Measurements from ENCODE around the gene CFH. TPM values are rescaled to one million over a fixed set of nuclear protein-coding genes. Genes with fewer than 3 reads are reported as not detected.

The CFH gene
- total RNA-seq, 2 donors from 2014 or later = 15.4 to 20.5 TPM

DNA sequence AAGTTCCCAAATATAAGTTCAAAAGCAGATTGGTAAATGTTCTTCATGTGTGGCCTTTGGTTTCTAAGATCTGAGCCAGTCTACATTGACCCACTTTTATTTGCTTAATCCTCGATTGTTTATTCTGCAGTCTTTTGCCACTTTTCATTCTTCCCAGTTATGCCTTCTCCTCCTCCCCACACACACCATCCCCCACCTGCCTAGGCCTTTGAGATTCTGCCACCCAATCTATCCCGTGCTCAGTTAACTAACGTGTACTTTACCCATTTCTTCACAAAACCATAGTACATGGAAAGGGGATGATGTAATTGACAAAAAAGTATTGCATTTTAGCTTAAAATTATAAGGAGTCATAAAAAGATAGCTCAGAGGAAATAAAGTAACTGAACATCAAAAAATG is 3.7 kb downstream of the CFH start:
- intact Hi-C loops (cut with DNase I) = no loop called here
- H3K36me3 ChIP-seq = no peaks in the 10 kb centered on the region
- TF ChIP-seq, protein P1, sequence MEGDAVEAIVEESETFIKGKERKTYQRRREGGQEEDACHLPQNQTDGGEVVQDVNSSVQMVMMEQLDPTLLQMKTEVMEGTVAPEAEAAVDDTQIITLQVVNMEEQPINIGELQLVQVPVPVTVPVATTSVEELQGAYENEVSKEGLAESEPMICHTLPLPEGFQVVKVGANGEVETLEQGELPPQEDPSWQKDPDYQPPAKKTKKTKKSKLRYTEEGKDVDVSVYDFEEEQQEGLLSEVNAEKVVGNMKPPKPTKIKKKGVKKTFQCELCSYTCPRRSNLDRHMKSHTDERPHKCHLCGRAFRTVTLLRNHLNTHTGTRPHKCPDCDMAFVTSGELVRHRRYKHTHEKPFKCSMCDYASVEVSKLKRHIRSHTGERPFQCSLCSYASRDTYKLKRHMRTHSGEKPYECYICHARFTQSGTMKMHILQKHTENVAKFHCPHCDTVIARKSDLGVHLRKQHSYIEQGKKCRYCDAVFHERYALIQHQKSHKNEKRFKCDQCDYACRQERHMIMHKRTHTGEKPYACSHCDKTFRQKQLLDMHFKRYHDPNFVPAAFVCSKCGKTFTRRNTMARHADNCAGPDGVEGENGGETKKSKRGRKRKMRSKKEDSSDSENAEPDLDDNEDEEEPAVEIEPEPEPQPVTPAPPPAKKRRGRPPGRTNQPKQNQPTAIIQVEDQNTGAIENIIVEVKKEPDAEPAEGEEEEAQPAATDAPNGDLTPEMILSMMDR (IDR thresholded peaks at IDR 0.05) = no peak
- no peak for DNase-seq
- H3K27ac ChIP-seq = no peak overlapping the region
- no peak overlapping the region for H3K9ac ChIP-seq (ENCODE audit: low read depth in 2 of 2, low read length in 2 of 2)
- H3K4me1 ChIP-seq = no peaks in the 10 kb centered on the region
- no peaks in the 10 kb centered on the region for H3K27me3 ChIP-seq
- H3K4me3 ChIP-seq = no peak overlapping the region
- no peaks in the 10 kb centered on the region for H3K9me3 ChIP-seq

DNA sequence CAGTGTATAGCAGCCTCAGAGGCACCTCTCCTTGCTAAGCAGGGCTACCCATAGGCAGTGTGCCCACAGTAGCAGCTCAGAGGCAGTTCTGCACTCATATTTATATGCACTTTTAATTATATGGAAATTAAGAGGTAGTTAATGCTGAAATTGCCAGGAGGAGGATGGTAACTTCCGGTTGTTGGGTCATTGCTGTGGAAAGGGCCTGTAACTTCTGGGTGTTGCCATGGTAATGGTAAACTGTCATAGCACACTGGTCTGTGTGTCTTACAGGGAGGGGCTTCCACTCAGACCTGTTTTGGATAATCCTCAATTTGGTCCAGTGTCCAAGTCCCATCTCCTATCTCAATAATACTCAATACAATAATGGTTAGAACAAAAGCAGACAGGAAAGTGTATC is 7.6 kb downstream of the CFH start:
- Histone ChIP-seq H3K36me3 (no peaks in the 10 kb centered on the region), H3K27ac (no peak overlapping the region), H3K9ac (ENCODE audit: low read depth in 2 of 2, low read length in 2 of 2) (peak overlapping the region in 1 of 2 donors; percentile 12), H3K27me3 (no peaks in the 10 kb centered on the region), H3K9me3 (no peaks in the 10 kb centered on the region), H3K4me1 (no peaks in the 10 kb centered on the region), H3K4me3 (no peak overlapping the region)
- intact Hi-C loops (cut with DNase I) = no loop called here
- DNase-seq = no peak
- TF ChIP-seq, protein P1 (IDR thresholded peaks at IDR 0.05) = no peak

DNA sequence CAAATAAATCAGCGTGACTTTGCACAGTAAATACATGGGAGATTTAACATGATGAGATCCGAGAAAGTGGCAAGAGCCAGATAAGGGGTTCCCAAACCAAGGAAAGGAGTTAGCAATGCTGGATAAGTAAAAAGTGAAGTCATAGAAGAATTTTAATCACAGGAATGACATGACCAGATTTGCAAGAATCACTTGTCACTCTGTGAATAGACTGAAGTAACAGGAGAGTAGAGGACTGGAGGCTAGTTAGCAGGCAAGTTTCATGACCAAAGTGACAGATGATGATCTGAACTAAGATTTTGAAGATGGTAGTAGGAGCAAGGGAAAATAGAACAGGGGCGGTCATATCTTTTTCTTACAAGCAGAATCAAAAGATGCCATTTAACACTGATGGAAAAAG is 8.4 kb downstream of the CFH start:
- DNase-seq = no peak
- Histone ChIP-seq H3K27ac (no peak overlapping the region), H3K36me3 (no peaks in the 10 kb centered on the region), H3K4me1 (no peaks in the 10 kb centered on the region), H3K9ac (ENCODE audit: low read depth in 2 of 2, low read length in 2 of 2) (no peak overlapping the region), H3K27me3 (no peaks in the 10 kb centered on the region), H3K9me3 (no peaks in the 10 kb centered on the region), H3K4me3 (no peak overlapping the region)
- intact Hi-C loops (cut with DNase I) = loop anchor here (5.0 kb wide), 1 partner anchor 513 kb away; no protein-coding TSS in a partner anchor
- TF ChIP-seq, protein P1 (IDR thresholded peaks at IDR 0.05) = no peak

DNA sequence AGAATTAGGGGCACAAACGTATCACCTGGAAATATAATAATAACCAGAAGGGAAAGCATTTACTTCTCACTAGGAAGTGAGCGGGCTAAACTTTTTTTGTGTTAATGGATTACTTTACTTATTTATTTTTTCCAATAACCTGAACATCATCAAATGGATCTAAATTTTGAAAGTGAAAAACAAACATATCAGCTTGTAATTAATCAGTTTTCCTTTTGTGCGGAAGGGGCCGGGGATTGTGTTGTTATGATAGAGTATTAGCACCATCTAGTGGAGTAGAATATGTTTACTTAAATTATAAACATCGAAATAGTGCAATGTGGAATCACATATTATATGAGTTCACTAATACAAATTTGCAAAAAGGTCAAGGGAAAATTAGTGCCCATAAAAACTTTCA is 9.0 kb downstream of the CFH start:
- Histone ChIP-seq H3K4me3 (no peak overlapping the region), H3K9me3 (no peaks in the 10 kb centered on the region), H3K36me3 (no peaks in the 10 kb centered on the region), H3K4me1 (no peaks in the 10 kb centered on the region), H3K27ac (no peak overlapping the region), H3K9ac (ENCODE audit: low read depth in 2 of 2, low read length in 2 of 2) (no peak overlapping the region), H3K27me3 (no peaks in the 10 kb centered on the region)
- no peak for DNase-seq
- intact Hi-C loops (cut with DNase I) = loop anchor here (5.0 kb wide), 1 partner anchor 514 kb away; no protein-coding TSS in a partner anchor
- TF ChIP-seq, protein P1 (IDR thresholded peaks at IDR 0.05) = peak; percentile 26

DNA sequence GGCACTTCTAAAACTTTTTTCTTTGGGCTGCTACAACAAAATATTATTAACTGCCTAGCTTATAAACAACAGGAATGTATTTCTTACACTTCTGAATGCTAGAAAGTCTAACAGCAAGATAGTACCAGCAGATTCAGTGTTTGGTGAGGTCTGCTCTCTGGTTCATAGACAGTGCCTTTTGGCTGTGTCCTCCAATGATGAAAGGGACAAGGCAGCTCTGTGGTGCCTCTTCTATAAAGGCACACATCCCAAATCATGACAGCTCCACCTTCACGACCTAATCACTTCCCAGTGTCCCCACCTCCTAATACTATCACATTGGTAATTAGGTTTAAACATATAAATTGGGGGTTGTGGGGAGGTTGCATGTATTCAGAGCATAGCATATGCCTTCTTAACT is 9.5 kb downstream of the CFH start:
- H3K9me3 ChIP-seq = no peaks in the 10 kb centered on the region
- intact Hi-C loops (cut with DNase I) = loop anchor here (5.0 kb wide), 1 partner anchor 514 kb away; no protein-coding TSS in a partner anchor

More for the DNA sequence above, 9.5 kb downstream of the CFH start:
- H3K27ac ChIP-seq = no peak overlapping the region
- no peak for DNase-seq
- no peaks in the 10 kb centered on the region for H3K36me3 ChIP-seq
- H3K4me3 ChIP-seq = no peak overlapping the region
- H3K27me3 ChIP-seq = no peaks in the 10 kb centered on the region
- no peak overlapping the region for H3K9ac ChIP-seq (ENCODE audit: low read depth in 2 of 2, low read length in 2 of 2)
- no peaks in the 10 kb centered on the region for H3K4me1 ChIP-seq
- TF ChIP-seq, protein P1 (IDR thresholded peaks at IDR 0.05) = no peak
